DOHH2 (cell line): Measurements from ENCODE around the gene INPP4B.

Experiments used
- CTCF ChIP-seq: fragments of 200-600 bp; sonication (generic); IDR thresholded peaks from one replicate; pipeline ENCODE4 v1.5.1; 2014; ENCODE audit warnings: antibody characterized with exemption, mild to moderate bottlenecking, low read depth, low read length; ENCODE audit not compliant: poor library complexity, severe bottlenecking
- EZH2phosphoT487 ChIP-seq: fragments of 200-600 bp; sonication (generic); IDR thresholded peaks from 2 replicates; pipeline ENCODE4 v1.6.1; 2017; ENCODE audit warnings: borderline replicate concordance, mild to moderate bottlenecking, antibody characterized with exemption, low read length, moderate library complexity, mixed read lengths

DNA sequence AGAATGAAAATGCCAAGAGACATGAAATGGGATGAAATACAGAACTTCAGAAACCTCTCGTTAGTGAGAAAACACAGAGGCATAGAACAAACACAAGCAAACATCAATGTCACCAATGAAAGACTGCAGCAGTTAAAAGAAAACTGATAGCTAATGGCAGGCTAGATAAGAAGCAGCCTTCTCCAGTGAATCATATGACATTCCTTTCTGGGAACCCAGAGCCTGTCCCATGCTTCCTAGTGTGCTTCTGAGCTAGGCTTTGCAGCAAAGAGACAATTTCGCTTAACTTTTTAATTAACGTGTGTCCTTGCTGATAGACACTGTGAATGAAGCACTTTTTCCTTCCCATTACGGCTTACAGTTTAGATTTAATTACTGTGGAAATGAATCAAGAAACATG, 765.1 kb downstream of the INPP4B start:
- no peak for TF ChIP-seq CTCF
- no peak for TF ChIP-seq EZH2phosphoT487
